WERI-Rb-1 (cell line): ENCODE measurements around the gene DSE.

Source experiments
- DNase-seq: peaks from one replicate; pipeline ENCODE4 v3.0.0-alpha.2; 2020
- H3K27ac ChIP-seq: fragments of 250-450 bp; sonication (Bioruptor Pico); 2 replicates; pipeline ENCODE4 v1.5.1; 2020; ENCODE audit warnings: mild to moderate bottlenecking, moderate library complexity
- H3K27me3 ChIP-seq: fragments of 250-450 bp; sonication (Bioruptor Pico); 2 replicates; pipeline ENCODE4 v1.5.1; 2021; ENCODE audit warnings: mild to moderate bottlenecking, low read depth, moderate library complexity; ENCODE audit not compliant: insufficient read depth, severe bottlenecking
- H3K36me3 ChIP-seq: fragments of 250-450 bp; sonication (Bioruptor Pico); 2 replicates; pipeline ENCODE4 v1.5.1; 2020; ENCODE audit warnings: mild to moderate bottlenecking, moderate library complexity
- H3K4me3 ChIP-seq: 2 replicates; pipeline ENCODE4 v1.5.1; 2011; ENCODE audit warnings: low read depth, mild to moderate bottlenecking, control low read depth, low read length
- H3K9me3 ChIP-seq: fragments of 250-450 bp; sonication (Bioruptor Pico); 2 replicates; pipeline ENCODE4 v1.5.1; 2021; ENCODE audit warnings: mild to moderate bottlenecking, moderate library complexity; ENCODE audit not compliant: severe bottlenecking
- TF ChIP-seq, protein P1 (sequence below): IDR thresholded peaks from 2 replicates; pipeline ENCODE4 v1.5.1; 2011; ENCODE audit warnings: low read depth, mild to moderate bottlenecking, control low read depth, inconsistent platforms, low read length

DSE gene

DNA sequence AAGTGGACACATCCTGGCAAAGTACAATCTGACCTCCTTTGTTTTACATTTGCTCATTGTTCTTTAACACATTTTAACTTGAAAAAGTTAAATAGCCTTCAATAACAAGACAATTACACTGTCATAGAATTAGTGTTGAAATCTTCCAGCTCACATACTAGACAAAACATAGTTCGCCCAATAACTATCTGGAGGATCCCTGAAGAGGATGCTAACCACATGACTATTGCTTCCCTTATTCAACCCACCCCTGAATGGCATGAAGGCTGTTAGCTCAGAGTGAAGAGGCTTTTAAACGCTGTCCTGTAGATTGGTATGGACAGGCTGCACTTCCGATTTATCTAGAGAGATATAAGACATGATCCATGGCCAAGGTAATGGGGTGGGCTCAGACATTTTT, 15.0 kb upstream of the DSE start:
- H3K36me3 ChIP-seq, result no peaks in the 10 kb centered on the region
- DNase-seq, result no peak
- no peaks in the 10 kb centered on the region for H3K9me3 ChIP-seq
- no peaks in the 10 kb centered on the region for H3K27me3 ChIP-seq
- no peak overlapping the region for H3K27ac ChIP-seq
- TF ChIP-seq, protein P1, sequence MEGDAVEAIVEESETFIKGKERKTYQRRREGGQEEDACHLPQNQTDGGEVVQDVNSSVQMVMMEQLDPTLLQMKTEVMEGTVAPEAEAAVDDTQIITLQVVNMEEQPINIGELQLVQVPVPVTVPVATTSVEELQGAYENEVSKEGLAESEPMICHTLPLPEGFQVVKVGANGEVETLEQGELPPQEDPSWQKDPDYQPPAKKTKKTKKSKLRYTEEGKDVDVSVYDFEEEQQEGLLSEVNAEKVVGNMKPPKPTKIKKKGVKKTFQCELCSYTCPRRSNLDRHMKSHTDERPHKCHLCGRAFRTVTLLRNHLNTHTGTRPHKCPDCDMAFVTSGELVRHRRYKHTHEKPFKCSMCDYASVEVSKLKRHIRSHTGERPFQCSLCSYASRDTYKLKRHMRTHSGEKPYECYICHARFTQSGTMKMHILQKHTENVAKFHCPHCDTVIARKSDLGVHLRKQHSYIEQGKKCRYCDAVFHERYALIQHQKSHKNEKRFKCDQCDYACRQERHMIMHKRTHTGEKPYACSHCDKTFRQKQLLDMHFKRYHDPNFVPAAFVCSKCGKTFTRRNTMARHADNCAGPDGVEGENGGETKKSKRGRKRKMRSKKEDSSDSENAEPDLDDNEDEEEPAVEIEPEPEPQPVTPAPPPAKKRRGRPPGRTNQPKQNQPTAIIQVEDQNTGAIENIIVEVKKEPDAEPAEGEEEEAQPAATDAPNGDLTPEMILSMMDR, result no peak
- no peak overlapping the region for H3K4me3 ChIP-seq

DNA sequence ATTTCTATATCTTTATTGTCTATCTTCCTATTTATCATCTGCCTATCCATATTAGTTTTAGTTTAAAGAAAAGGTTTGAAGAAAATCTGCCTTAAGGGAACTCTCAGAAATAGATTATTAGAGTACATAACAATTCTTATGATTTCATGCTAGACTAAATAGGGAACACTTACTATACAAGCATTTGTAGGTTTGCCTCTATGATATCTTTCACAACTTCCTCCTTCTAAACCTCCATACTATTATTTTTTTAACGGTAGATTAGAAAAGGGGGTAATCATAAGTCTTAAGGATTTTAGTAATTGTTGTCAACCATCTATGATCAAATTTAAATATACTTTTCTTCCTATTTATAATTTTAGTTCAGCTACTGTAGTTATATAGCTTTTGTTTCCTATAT, 11.6 kb upstream of the DSE start:
- Histone ChIP-seq H3K4me3 (no peak overlapping the region), H3K9me3 (no peaks in the 10 kb centered on the region), H3K27ac (no peak overlapping the region), H3K27me3 (no peaks in the 10 kb centered on the region), H3K36me3 (no peaks in the 10 kb centered on the region)
- no peak for DNase-seq
- TF ChIP-seq, protein P1, result no peak

DNA sequence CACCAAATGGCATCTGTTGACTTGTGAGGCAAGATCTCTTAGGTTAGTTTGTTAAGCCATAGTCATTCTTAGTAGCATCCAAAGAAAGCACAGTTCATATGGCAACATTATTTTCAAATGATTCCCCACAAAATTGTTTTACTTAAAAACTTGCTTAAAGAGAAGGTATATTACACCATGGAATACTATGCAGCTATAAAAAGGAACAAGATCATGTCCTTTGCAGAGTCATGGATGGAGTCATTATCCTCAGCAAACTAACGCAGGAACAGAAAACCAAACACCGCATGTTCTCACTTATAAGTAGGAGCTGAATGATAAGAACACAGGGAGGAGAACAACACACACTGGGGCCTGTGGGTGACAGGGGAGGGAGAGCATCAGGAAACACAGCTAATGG, 10.9 kb upstream of the DSE start:
- no peak for DNase-seq
- TF ChIP-seq, protein P1, result no peak
- Histone ChIP-seq H3K9me3 (no peaks in the 10 kb centered on the region), H3K27me3 (no peaks in the 10 kb centered on the region), H3K4me3 (no peak overlapping the region), H3K36me3 (no peaks in the 10 kb centered on the region), H3K27ac (no peak overlapping the region)

DNA sequence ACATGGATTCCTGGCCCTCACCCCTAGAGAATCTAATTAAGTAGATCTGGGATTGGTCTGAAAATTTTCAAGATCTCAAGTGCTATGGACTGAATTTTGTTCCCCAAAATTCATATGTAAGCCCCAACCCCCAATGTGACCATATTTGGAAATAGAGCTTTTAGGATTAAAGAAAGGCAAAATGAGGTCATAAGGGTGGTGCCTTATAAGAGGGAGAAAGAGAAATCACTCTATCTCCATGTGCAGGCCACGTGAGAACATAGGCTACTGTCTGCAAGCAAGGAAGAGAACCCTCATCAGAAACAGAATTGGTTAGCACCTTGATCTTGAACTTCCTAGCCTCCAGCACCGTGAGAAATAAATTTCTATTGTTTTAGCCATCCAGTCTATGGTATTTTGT, 8.5 kb upstream of the DSE start:
- Histone ChIP-seq H3K4me3 (no peak overlapping the region), H3K9me3 (no peaks in the 10 kb centered on the region), H3K36me3 (no peaks in the 10 kb centered on the region), H3K27me3 (no peaks in the 10 kb centered on the region), H3K27ac (no peak overlapping the region)
- TF ChIP-seq, protein P1, result no peak
- DNase-seq, result no peak

DNA sequence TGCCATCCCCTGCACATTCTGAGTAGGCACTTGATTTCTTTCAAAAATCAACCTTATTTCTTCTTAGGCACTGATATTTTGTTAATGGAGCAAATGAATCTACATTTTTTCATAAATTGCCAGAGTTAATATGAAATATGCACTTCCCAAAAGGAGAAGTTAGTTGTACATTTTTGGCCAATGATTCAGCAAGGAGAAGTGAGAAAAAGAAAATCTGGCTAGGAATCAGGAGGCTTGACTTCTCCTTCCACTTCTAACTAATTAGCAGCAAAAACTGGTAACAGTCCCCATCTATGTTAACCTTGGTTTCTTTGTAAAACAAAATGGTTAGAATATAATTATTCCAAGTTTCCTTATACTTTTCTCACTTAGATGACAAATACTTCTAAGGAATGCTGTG, 7.0 kb upstream of the DSE start:
- DNase-seq, result no peak
- Histone ChIP-seq H3K9me3 (no peaks in the 10 kb centered on the region), H3K4me3 (no peak overlapping the region), H3K27me3 (no peaks in the 10 kb centered on the region), H3K27ac (no peak overlapping the region), H3K36me3 (no peaks in the 10 kb centered on the region)
- TF ChIP-seq, protein P1, result no peak

DNA sequence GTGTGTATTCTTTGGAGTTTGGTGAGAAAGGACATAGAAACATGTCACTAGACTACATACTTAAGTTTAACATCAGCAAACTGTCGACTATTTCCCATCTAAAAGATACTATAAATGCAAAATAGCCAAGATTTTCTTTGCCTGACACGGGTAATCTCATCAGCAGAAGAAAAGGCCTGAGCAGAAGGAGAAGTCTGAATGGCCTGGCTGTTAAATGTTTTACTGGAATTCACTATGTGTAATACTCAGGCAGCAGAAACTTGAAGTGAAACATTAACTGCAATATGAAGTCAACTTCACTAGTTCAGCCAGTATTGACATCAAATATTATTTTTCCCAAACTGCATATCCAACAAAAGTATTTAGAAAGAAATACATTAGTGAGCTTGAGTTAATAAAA, 6.4 kb upstream of the DSE start:
- no peak overlapping the region for H3K4me3 ChIP-seq
- H3K27me3 ChIP-seq, result no peaks in the 10 kb centered on the region
- DNase-seq, result no peak
- H3K27ac ChIP-seq, result no peak overlapping the region
- no peaks in the 10 kb centered on the region for H3K36me3 ChIP-seq
- no peaks in the 10 kb centered on the region for H3K9me3 ChIP-seq
- TF ChIP-seq, protein P1, result no peak
